Body of pancreas (tissue), 4 donors: ENCODE measurements around the gene RNLS. TPM values are rescaled to one million over a fixed set of nuclear protein-coding genes. Genes with fewer than 3 reads are reported as not detected.

Experiments used
- ATAC-seq: fragments of 150-250 bp; one replicate; pipeline ENCODE4 v1.9.1; 2016
- DNase-seq, 4 donors: peaks; one replicate each; pipeline ENCODE4 v3.0.0-alpha.2; 2019
- H3K27ac ChIP-seq, 4 donors: fragments of 200-600 bp; sonication (generic); 1 replicate in 3 of 4; 2 replicates in 1 of 4; pipeline versions ENCODE4 v1.5.1 to v1.6.1; 2016 to 2019; ENCODE audit warnings: mild to moderate bottlenecking in 1 of 4, mixed read lengths in 1 of 4, moderate library complexity in 1 of 4
- H3K27me3 ChIP-seq, 2 donors: fragments of 200-600 bp; sonication (generic); one replicate each; pipeline ENCODE4 v1.6.0; 2016; ENCODE audit warnings: mild to moderate bottlenecking in 1 of 2
- H3K36me3 ChIP-seq, 2 donors: fragments of 200-600 bp; sonication (generic); replicated peaks in 1 of 2; 2 replicates each; pipeline ENCODE4 v1.5.1; 2016; ENCODE audit warnings: low read depth in 2 of 2; ENCODE audit not compliant: insufficient read depth in 1 of 2
- H3K4me1 ChIP-seq: fragments of 200-600 bp; sonication (generic); one replicate; pipeline ENCODE4 v1.6.0; 2016
- H3K4me3 ChIP-seq, 2 donors: fragments of 200-600 bp; sonication (generic); 1 replicate in 1 of 2; 2 replicates in 1 of 2; pipeline ENCODE4 v1.5.1; 2016 to 2019
- H3K9me3 ChIP-seq, 3 donors: fragments of 200-600 bp; sonication (generic); 1 replicate in 2 of 3; 2 replicates in 1 of 3; pipeline ENCODE4 v1.5.1; 2016
- CTCF ChIP-seq, 7 experiments: fragments of 450-650 bp in 4 of 7; fragments of 200-600 bp in 3 of 7; sonication (generic) in 3 of 7; IDR thresholded peaks; one replicate each; pipeline ENCODE4 v1.5.1; 2016 to 2019; ENCODE audit warnings: antibody characterized with exemption in 7 of 7
- POLR2A ChIP-seq, 3 donors: fragments of 450-650 bp; IDR thresholded peaks; one replicate each; pipeline ENCODE4 v1.6.1; 2016; ENCODE audit warnings: antibody characterized with exemption in 3 of 3, mild to moderate bottlenecking in 2 of 3
- WGBS, 2 donors: methylation state at CpG; one replicate each; pipeline ENCODE4 v1.1.5; 2017; 5-methylcytosine and 5-hydroxymethylcytosine counted together
- intact Hi-C: fragments of 100-400 bp; cut with DNase I; formaldehyde crosslinking; loops from one replicate; pipeline ENCODE4 v1.15.1; 2023
- total RNA-seq, 2 donors: library from RNA; depleted of rRNA; stranded (reverse); fragments of >200 nt; gene quantifications; one replicate each; pipeline ENCODE4 v1.1.0, GENCODE V29; 2016

Gene RNLS
- total RNA-seq, 2 donors from 2014 or later, result 7.9 to 26.5 TPM

- peak in 1 of 3 donors; percentile 49 for TF ChIP-seq POLR2A (IDR thresholded peaks at IDR 0.05)
- TF ChIP-seq CTCF (IDR thresholded peaks at IDR 0.05), result no peak
- Histone ChIP-seq H3K36me3 (no peaks in the 10 kb centered on the region), H3K9me3 (no peaks in the 10 kb centered on the region), H3K27ac (peak overlapping the region; percentile 80 to 91 (median 81)), H3K4me3 (no peak overlapping the region), H3K27me3 (no peaks in the 10 kb centered on the region), H3K4me1 (peaks cover 51% of the 10 kb centered on the region)
- intact Hi-C loops, result no loop called here
- DNase-seq, result peak; percentile 91 to 94 (median 92)
- 13 to 18% methylated on average over 12 of the region's 12 CpGs for WGBS, 2 donors
- ATAC-seq, result peak; percentile 93
Observed at GRCh38 chr10:88243836-88244730, 339.0 kb downstream of the RNLS start.

- peak in 1 of 3 donors; percentile 27 for TF ChIP-seq POLR2A (IDR thresholded peaks at IDR 0.05)
- TF ChIP-seq CTCF (IDR thresholded peaks at IDR 0.05), result no peak
- DNase-seq (peak in 1 of 4 donors; percentile 13), ATAC-seq (peak; percentile 41)
- Histone ChIP-seq H3K9me3 (no peaks in the 10 kb centered on the region), H3K4me3 (no peak overlapping the region), H3K36me3 (no peaks in the 10 kb centered on the region), H3K27me3 (no peaks in the 10 kb centered on the region), H3K27ac (peak overlapping the region; percentile 80 to 91 (median 81)), H3K4me1 (peaks cover 59% of the 10 kb centered on the region)
- WGBS, 2 donors, result 17 to 18% methylated on average over 5 of the region's 5 CpGs
- intact Hi-C loops, result no loop called here
Observed at GRCh38 chr10:88243202-88243744, 339.8 kb downstream of the RNLS start.

- intact Hi-C loops, result no loop called here
- no peak overlapping the region for H3K27ac ChIP-seq
- no peaks in the 10 kb centered on the region for H3K9me3 ChIP-seq
- no peaks in the 10 kb centered on the region for H3K27me3 ChIP-seq
- WGBS, 2 donors, result 86 to 98% methylated on average over 1 of the region's 1 CpG
- H3K36me3 ChIP-seq, result no peaks in the 10 kb centered on the region
- TF ChIP-seq POLR2A (IDR thresholded peaks at IDR 0.05) (no peak), CTCF (IDR thresholded peaks at IDR 0.05) (no peak)
- H3K4me1 ChIP-seq, result peaks cover 65% of the 10 kb centered on the region
- DNase-seq, result no peak
- no peak for ATAC-seq
- no peak overlapping the region for H3K4me3 ChIP-seq
Observed at GRCh38 chr10:88241501-88241900, 341.6 kb downstream of the RNLS start.

GRCh38 chr10:88239212-88239611, 343.9 kb downstream of the RNLS start:
- Histone ChIP-seq H3K4me3 (no peak overlapping the region), H3K27me3 (no peaks in the 10 kb centered on the region), H3K4me1 (peaks cover 65% of the 10 kb centered on the region), H3K27ac (no peak overlapping the region), H3K36me3 (no peaks in the 10 kb centered on the region), H3K9me3 (no peaks in the 10 kb centered on the region)
- no peak for ATAC-seq
- WGBS, 2 donors, result 94 to 96% methylated on average over 2 of the region's 2 CpGs
- no peak for DNase-seq
- no peak for TF ChIP-seq POLR2A (IDR thresholded peaks at IDR 0.05)
- TF ChIP-seq CTCF (IDR thresholded peaks at IDR 0.05), result no peak
- intact Hi-C loops, result no loop called here
